Thoracic aorta (tissue), 2 donors: ENCODE data around the gene PREB. TPM values are rescaled to one million over a fixed set of nuclear protein-coding genes. Genes with fewer than 3 reads are reported as not detected.
"Not testable (repeated sequence)": the region's sequence is repeated elsewhere in the genome, so short reads cannot be mapped to it uniquely, and the experiment has no call there.

Source experiments
- ATAC-seq: fragments of 150-250 bp; one replicate; pipeline ENCODE4 v1.8.0; 2017; ENCODE audit warnings: low read depth; ENCODE audit not compliant: insufficient number of reproducible peaks, low FRiP score
- DNase-seq: peaks from one replicate; pipeline ENCODE4 v3.0.0-alpha.2; 2020; ENCODE audit warnings: low spot score
- H3K27ac ChIP-seq, 2 donors: fragments of 200-600 bp; sonication (generic); 1 replicate in 1 of 2; 2 replicates in 1 of 2; pipeline ENCODE4 v1.5.1; 2016; ENCODE audit warnings: mild to moderate bottlenecking in 2 of 2, moderate library complexity in 2 of 2
- H3K27me3 ChIP-seq: fragments of 200-600 bp; sonication (generic); replicated peaks from 2 replicates; pipeline ENCODE4 v1.6.0; 2016; ENCODE audit warnings: mild to moderate bottlenecking; ENCODE audit not compliant: insufficient read depth
- H3K36me3 ChIP-seq: fragments of 200-600 bp; sonication (generic); one replicate; pipeline ENCODE4 v1.5.1; 2016
- H3K4me1 ChIP-seq, 2 donors: fragments of 200-600 bp; sonication (generic); 1 replicate in 1 of 2; 2 replicates in 1 of 2; pipeline versions ENCODE4 v1.5.1 to v1.6.0; 2016; ENCODE audit warnings: low read depth in 2 of 2, mild to moderate bottlenecking in 1 of 2; ENCODE audit not compliant: control insufficient read depth in 1 of 2
- H3K4me3 ChIP-seq: fragments of 200-600 bp; sonication (generic); 2 replicates; pipeline ENCODE4 v1.5.1; 2016; ENCODE audit warnings: mild to moderate bottlenecking
- H3K9me3 ChIP-seq: fragments of 200-600 bp; sonication (generic); 2 replicates; pipeline ENCODE4 v1.5.1; 2016
- CTCF ChIP-seq: fragments of 200-600 bp; sonication (generic); IDR thresholded peaks from one replicate; pipeline ENCODE4 v1.5.1; 2019; ENCODE audit warnings: antibody characterized with exemption
- total RNA-seq, 2 donors: library from RNA; depleted of rRNA; stranded (reverse); fragments of >200 nt; gene quantifications; one replicate each; pipeline versions ENCODE4 v1.1.0 to v1.2.3, GENCODE V29; 2016

PREB gene
- total RNA-seq, 2 donors from 2014 or later = 64.3 to 92.3 TPM

DNA sequence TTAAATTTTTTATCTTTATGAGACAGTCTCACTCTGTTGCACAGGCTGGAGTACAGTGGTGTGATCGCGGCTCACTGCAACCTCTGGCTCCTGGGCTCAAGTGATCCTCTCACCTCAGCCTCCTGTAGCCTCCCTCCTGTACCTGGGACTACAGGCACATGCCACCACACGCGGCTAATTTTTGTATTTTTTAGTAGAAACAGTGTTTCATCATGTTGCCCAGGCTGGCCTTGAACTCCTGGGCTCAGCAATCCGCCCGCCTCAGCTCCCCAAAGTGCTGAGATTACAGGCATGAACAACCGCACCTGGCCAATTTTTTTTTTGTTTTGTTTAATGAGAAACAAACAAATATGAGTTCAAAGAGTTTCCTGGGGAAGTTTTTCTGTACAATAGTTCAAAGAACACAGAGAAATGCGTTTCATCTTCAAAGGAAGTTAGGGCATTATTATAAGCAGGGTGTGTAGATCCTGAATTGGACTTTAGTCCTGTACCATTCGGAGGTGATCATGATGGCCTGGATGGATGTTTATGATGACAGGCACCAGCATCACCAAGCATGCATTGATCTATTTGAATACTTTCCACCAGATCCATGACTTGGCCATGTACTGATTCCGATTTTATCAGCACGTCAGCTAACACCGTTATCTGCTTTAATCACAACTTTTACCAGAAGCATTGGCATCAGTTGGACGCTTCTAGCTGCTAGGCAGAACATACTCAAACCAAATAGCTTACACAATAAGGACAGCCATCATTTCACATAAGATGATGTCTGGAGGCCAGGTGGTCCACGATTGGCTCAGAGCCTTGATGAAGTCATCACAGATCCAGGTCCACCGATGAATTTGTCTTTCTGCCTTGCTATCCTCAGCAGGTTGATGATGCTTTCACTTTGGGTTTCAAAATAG lies 43.3 kb upstream of the PREB start:
- Histone ChIP-seq H3K4me3 (no peak overlapping the region), H3K36me3 (no peaks in the 10 kb centered on the region), H3K27me3 (no peaks in the 10 kb centered on the region), H3K9me3 (no peaks in the 10 kb centered on the region), H3K4me1 (no peaks in the 10 kb centered on the region), H3K27ac (no peak overlapping the region)
- TF ChIP-seq CTCF = no peak
- no peak for ATAC-seq
- DNase-seq = no peak

- H3K27me3 ChIP-seq, ATAC-seq, H3K4me1 ChIP-seq, H3K4me3 ChIP-seq, DNase-seq, H3K9me3 ChIP-seq, H3K36me3 ChIP-seq, H3K27ac ChIP-seq: not testable (repeated sequence)
These were observed 41.3 kb upstream of the PREB start for GRCh38 chr2:27175781-27176180.

- no peak for TF ChIP-seq CTCF
These were observed 40.9 kb upstream of the PREB start for GRCh38 chr2:27175330-27175729.

DNA sequence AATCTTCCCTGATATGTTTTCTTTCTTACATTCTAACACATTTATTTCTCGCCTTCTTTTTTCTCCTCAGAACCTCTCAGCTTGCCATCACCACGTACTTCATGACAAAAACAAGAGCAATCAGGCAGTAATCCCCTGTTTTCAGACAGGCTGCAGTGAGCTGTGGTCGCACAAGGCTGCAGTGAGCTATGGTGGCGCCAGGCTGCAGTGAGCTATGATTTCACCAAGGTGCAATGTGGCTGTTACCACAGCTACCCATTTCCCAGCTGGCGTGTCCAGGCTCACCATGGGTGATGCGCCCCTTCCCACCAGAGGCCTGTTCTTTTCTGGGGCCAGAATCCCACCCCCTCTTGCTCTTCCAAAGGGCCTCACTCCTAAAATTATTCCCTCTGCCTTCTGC lies 40.2 kb upstream of the PREB start:
- no peak overlapping the region for H3K4me3 ChIP-seq
- no peak for TF ChIP-seq CTCF
- ATAC-seq = no peak
- no peaks in the 10 kb centered on the region for H3K27me3 ChIP-seq
- no peaks in the 10 kb centered on the region for H3K9me3 ChIP-seq
- no peak for DNase-seq
- no peaks in the 10 kb centered on the region for H3K4me1 ChIP-seq
- no peaks in the 10 kb centered on the region for H3K36me3 ChIP-seq
- H3K27ac ChIP-seq = no peak overlapping the region

More at GRCh38 chr2:27175330-27175729, 40.9 kb upstream of the PREB start:
- Histone ChIP-seq H3K4me1 (no peaks in the 10 kb centered on the region), H3K36me3 (no peaks in the 10 kb centered on the region), H3K27me3 (no peaks in the 10 kb centered on the region), H3K9me3 (no peaks in the 10 kb centered on the region), H3K4me3 (no peak overlapping the region), H3K27ac (no peak overlapping the region)
- no peak for DNase-seq
- no peak for ATAC-seq

DNA sequence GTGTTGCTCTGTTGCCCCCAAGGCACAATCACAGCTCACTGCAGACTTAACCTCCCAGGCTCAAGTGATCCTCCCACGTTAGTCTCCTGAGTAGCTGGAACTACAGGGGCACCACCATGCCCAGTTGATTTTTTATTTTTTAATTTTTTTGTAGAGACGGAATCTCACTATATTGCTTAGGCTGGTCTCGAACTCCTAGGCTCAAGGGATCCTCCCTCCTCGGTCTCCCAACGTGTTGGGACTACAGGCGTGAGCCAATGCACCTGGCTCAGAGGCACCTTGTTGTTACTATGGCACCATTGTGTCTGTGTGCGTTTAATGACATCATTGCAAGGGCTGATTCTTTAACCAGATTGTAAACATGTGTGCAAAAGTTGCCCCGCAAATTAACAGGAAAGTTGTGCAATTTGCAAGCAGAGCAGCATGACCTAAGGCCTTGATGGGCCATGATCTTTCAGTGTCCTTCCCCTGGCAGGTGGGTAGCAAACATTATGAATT lies 37.0 kb upstream of the PREB start:
- Histone ChIP-seq H3K4me3 (no peak overlapping the region), H3K9me3 (no peaks in the 10 kb centered on the region), H3K27ac (no peak overlapping the region), H3K27me3 (no peaks in the 10 kb centered on the region), H3K36me3 (no peaks in the 10 kb centered on the region), H3K4me1 (no peaks in the 10 kb centered on the region)
- DNase-seq (no peak), ATAC-seq (no peak)
- no peak for TF ChIP-seq CTCF
